Right hindlimb (tissue), 1 donor: ENCODE data around the gene IRF2.

ENCODE experiments used
- DNase-seq: peaks from one replicate; pipeline ENCODE4 v3.0.0-alpha.2; 2018

IRF2 gene

GRCh38 chr4:184428787-184429186, 45.6 kb downstream of the IRF2 start:
- DNase-seq: no peak

DNA sequence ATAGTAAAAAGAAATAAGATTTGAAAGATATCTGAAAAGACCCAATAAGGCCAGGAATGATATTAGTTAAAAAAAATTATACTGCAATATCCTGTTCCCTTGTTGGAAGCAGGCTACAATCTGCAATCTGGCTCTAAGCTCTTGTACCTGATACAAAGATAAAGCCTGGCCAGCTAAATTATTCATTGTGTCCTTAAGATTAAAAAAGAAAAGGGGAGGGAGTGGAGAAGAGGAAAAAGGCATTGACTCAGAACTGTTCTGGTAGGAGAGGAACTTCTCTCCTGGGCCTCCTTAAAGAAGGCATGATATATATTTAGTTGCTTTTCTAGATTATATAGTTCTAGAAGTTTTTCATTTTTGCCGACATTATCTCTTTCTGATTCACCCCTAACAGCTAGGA, 46.7 kb downstream of the IRF2 start:
- no peak for DNase-seq

GRCh38 chr4:184427093-184427492, 47.3 kb downstream of the IRF2 start:
- DNase-seq: no peak

DNA sequence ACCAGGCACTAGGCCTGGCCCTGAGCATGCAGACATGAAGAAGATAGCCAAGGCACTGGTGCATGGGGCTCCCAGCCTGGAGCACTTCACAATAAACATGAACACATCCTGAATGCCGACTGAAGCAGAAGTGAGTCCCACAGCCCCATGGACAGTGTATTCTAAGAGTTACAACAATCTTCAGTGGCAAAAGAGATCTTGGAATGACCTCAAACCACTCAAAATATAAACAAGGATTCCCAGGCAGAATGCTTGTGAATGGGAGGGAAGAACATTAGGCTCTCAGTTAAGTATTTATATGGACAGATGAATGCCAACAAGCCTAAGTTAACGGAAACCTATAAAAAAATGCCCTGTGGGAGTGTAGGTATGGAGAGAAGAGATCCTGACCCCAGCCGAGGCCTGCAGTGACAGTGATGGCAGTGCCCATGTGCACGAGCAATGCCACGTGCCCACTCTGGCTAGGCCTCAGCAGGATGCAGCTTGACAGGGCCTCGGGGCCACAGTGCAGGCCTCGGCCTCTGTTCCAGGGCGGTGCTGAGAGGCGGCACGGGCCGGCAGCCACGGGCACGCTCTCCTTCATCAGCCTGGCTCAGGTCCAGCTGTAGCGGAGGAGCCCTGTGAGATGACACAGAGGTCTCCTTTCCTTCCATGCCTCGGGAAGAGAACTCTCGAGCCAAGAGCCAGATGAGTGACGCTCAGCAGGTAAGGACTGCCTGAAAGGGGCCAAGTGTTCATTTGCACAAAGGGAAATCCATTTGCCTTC, 49.2 kb downstream of the IRF2 start:
- DNase-seq: no peak

GRCh38 chr4:184424279-184424678, 50.1 kb downstream of the IRF2 start:
- DNase-seq: no peak

DNA sequence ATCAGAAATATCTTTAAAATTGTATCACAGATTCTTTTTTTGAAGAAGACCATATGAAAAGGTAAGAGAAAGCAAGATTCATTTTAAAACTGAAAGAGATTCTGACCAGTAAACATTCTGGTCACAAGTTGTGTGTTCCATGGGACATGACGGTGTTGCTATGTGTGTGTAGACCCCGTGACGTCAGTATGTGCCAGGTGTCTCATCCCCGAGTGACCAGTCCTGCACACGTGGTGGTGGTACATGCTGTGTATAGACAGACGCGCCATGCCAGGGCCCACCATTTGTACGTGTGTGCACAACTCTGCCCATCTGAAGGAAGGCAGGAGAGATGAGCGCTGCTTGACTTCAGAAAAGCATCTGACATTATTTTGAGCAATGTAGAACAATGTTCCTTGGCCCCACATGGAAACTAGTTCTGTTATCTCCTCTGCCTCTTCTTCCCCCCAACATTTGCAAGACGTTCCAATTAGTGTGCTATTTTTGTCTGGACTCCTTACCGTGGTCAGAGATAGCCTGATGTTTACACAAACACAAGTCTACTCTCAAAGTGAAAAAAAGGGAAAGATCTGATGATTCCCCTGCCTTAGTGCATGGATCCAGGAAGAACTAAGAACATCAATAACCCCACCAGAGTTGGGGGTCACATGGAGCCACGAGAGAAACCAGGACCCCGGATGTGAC, 51.2 kb downstream of the IRF2 start:
- no peak for DNase-seq

DNA sequence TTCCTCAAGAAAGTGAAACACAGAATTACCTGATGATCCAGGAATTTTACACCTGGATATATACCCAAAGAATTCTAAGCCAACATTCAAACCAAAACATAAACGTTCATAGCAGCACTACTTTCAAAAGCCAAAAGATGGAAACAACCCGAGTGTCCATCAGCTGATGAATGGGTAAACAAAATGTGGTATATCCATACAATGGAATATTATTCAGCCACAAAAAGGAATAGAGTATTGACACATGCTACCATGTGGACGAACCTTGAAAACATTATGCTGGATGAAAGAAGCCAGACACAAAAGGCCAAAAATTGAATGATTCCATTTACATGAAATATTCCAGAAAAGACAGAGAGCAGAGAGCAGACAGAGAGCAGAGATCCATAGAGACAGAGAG, 52.0 kb downstream of the IRF2 start:
- no peak for DNase-seq

GRCh38 chr4:184421533-184422155, 52.7 kb downstream of the IRF2 start:
- DNase-seq: no peak

- no peak for DNase-seq
Observed at GRCh38 chr4:184420881-184421416, 53.4 kb downstream of the IRF2 start.

DNA sequence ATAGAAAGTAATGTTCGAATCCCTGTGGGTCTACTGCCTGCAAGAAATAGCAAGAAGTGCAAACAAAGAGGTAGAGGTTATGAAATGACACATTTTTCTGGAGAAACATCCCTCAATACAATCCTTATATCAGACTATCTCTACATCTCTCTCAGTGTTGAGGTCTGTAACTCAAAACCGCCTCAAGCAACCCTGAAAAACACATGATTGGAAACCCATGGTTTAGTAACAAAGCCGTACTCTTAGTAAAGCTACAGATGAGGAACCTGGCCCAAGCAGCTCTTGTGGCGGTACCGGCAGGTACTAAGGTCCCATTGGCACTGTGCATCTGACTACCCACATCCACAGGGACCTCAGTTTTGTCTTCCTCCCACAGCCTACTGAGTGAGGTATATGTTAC, 53.9 kb downstream of the IRF2 start:
- no peak for DNase-seq

DNA sequence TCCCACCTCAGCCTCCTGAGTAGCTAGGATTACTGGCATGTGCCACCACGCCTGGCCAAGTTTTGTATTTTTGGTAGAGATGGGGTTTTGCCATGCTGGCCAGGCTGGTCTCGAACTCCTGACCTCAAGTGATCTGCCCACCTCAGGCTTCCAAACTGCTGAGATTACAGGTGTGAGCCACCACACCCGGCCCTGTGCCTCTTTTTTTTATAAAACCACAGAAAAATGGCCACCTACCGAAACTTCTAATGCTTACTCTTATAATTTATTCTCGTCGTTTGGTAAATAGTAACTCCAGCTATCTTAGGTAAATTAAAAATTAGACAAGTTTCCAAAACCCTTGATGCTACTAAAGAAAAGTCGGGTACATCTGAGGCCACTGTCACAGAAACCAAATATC, 54.4 kb downstream of the IRF2 start:
- DNase-seq: no peak

- no peak for DNase-seq
Observed at GRCh38 chr4:184417802-184418511, 56.4 kb downstream of the IRF2 start.

DNA sequence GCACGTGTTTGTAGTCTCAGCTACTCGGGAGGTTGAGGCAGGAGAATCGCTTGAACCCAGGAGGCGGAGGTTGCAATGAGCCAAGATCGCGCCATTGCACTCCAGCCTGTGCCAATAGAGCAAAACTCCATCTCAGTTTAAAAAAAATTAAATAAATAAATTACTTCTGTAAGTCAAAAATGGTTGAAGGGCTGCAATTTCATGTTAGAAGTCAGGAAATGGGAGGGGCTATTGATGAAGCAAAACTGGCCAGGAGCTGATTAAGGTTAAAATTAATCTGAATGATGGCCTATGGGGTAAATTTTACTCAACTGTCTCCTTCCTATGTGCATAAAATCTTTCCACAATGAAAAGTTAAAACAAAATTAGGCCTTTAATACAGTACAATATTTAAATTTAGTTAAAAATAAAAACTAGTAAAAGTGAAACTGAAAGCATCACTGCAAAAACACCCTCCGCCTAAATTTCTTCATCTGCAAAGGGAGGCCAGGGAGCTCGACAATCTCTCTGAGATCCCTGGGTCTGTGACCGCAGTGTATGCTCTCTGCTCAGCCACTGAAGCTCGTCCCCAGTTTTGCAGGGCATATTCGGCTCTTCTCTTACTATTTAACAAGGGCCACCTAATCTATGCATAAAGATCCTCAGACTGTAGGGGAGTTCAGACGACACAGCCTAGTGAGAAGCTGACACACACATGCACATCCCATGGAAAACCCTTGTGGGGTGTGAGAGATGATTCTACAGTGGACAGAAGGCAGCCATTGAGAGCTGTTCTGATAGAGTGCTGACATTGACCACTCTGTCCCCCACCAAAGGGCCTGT, 57.2 kb downstream of the IRF2 start:
- DNase-seq: no peak

DNA sequence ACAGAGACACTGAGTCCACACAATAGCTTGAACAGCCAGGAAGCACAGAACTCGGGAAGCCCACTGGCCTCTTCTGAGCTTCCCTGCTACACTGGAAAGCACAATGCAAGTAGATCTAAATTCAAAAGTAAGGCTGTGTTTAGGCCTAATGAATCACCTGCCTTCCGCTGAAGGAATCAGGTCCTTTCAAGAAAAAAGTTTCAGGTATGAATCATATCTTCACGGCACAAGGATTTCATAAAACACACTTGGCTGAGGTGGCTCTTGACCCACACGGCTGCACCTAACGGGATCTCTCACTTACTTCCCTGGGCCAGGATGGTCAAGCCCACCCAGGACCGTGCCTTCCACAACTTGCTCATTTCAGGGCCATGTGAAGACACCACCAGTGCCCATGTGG, 59.3 kb downstream of the IRF2 start:
- no peak for DNase-seq

DNA sequence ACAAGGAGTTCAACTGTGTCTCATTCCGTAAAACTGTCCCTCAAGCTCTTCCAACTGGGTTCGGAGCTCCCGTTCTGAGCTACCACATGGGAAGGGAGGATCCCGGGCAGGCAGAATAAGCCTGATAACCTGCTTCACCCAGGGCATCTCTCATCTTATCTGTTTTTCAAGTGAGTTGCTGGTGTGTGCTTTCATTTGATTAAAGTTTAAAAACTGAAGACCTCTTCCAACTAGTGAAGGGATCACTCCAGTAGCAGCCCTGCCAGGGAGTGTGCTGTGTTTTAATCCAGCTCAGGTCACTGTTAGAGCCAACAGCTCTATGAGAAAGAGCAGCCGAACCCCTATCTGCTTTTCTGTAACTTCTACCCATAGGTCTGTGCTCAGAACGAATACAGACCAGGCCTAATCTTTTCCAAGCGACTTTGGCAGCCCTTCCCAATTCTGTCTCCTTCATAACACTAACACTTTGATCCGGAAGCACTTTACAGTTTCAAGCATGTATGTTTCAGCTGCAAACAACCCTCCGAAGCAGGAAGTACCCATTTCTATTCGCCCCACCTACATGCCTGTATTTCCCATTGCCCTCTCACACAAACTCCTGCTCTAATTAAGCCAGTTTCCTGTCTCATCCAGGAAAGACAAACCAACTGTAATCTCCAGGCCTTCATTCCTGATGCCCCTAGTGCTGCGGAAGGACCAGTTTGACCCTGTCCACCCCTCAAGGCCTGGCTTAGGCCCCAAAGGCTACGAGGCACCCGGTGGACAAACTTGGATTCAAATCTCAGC, 60.9 kb downstream of the IRF2 start:
- no peak for DNase-seq

DNA sequence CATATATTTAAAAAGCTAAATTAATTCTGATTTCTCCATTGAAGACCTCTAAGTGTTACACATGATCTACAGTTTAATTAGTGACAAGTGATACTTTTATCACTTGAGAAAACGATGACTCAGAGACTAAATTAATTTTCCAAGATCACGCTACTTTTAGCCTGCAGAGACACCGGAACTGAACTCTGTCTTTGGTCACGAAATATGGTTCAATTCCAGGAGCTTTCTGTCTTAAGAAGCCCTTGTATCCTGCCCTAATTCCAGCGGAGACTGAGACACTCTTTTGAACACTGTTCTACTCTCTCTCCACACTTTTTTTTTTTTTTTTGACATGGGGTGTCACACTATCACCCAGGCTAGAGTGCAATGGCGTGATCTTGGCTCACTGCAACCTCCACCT, 63.6 kb downstream of the IRF2 start:
- no peak for DNase-seq

- DNase-seq: no peak
Observed at GRCh38 chr4:184409911-184410692, 64.2 kb downstream of the IRF2 start.

GRCh38 chr4:184409502-184409901, 64.8 kb downstream of the IRF2 start:
- no peak for DNase-seq

DNA sequence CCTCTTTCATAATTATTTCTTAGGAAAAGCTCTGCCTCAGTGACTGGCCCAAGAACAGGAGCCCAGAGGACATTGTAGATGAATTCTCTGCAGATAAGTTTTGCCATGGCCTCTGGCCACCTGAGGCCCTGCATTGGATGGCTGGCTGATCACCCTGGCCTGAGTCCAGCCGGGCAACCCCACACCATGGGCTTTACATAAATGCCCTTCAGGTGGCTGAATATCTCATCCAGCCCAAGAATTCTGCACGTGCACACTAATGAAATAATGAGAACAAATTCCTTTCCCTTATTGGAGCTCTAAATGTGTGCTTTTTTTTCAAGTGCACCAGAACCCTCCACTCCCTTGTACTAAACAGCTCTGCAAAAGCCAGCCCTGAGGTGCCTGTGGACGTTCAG, 65.7 kb downstream of the IRF2 start:
- no peak for DNase-seq

DNA sequence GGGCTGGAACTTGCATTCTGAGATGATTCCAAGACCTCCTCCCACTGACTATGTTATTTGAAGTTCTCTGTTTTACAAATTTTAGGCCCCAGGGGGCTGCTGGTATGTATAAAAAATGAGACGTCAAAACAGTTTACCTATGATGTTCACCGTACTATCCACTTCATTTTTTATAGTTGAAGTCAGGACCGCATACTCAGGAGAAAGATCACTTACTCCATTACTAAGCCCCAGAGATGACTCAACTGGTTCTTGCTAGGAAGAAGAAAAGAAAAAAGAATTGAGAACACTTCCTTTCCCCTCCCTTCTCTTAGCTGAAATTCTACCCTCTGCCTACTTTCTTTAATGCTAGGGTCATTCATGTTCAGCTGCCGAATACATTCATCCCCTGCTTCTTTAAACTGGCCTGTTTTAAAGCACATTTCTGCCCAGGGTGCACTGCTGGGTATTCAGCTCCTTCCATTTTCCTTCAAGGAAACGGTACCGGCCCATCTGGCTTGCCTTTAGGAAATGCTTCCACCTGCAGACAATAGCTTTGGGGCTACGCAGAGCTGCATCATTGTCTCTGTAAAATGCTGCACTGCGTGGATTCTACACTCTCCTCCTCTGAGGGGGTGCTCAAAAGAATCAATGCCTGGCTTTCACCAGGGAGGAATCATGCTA, 66.2 kb downstream of the IRF2 start:
- no peak for DNase-seq
